Stimulated activated CD8-positive, alpha-beta memory T cell treated with anti-CD3 and anti-CD28 coated beads, Interleukin-2, amount 100 ng/mL, for 48 hours (primary cell): Measurements from ENCODE around the gene ZNF445.
"Not testable (repeated sequence)": the region's sequence is repeated elsewhere in the genome, so short reads cannot be mapped to it uniquely, and the experiment has no call there.

ENCODE experiments used
- DNase-seq, 2 donors: peaks; one replicate each; pipeline ENCODE4 v3.0.0-alpha.2; 2020; ENCODE audit warnings: low read depth in 2 of 2

ZNF445 gene

GRCh38 chr3:44398853-44399252 is 78.6 kb downstream of the ZNF445 start:
- no peak for DNase-seq

GRCh38 chr3:44398271-44398670 is 79.2 kb downstream of the ZNF445 start:
- DNase-seq, result not testable (repeated sequence)

DNA sequence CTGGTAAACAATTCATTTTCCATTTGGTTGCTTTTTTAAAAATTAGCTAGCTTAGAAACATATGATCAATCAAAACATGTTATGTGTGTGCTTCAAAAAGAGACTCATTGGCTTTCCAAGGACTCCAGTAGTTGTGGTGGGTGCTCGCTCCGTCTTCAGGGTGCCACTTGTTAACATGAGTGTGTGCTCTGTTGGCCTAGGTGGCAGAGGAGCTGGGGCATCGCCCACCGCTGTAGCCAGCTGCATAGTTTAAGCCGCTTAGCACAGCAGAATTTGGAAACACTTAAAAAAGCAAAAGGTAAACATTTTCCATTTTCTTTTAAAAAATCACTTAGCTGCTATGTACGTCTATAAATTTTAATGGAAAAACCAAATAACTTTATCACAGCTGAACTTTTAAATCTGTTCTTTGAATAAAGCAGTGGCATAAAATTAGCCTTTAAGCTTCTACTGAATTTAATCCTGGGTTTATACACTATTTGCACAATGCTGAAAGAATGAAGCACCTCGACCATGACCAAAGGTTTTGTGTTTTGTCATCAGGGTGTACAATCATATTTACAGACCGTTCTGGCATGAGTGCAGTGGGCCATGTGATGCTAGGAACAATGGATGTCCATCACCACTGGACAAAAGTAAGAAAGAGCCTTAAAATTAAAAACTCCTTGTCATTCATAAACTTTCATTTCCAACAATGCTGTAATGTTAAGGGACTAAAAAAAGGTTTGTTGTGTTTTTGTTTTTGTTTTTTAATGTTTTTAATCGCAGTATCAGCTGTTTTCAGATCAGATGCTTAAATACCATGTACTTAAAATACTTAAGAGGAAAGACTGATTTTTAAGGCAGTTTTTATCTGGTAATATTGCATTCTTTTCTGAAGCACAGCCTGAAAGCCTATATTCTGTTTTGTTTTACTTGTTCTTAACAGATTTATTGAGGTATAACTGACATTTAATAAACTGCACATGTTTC is 81.0 kb downstream of the ZNF445 start:
- DNase-seq, result no peak

DNA sequence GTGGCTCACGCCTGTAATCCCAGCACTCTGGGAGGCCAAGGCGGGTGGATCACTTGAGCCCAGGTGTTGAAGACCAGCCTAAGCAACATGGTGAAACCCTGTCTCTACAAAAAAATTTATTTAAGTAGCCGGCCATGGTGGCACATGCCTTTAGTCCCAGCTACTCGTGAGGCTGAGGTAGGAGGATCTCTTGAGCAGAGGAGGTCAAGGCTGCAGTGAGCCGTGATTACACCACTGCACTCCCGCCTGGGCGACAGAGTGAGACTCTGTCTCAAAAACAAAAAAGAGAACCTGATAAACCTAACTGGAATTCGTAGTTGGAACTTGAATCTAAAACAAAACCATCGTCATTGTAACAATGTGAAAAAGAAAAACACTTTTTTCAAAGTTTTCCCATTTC is 81.8 kb downstream of the ZNF445 start:
- no peak for DNase-seq

DNA sequence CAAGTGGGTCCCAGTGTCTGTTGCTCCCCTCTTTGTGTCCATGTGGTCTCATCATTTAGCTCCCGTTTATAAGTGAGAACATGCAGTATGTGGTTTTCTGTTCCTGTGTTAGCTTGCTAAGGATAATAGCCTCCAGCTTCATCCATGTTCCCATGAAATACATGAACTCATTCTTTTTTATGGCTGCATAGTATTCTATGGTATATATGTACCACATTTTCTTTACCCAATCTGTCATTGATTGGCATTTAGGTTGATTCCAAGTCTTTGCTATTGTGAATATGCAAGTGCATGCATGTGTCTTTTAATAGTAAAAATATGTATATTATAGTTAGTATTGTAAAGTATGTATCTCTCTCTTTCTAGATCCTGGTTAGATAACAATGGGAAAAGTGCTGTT is 85.0 kb downstream of the ZNF445 start:
- no peak for DNase-seq

- DNase-seq, result no peak
Observed at GRCh38 chr3:44387404-44387803, 90.1 kb downstream of the ZNF445 start.
